Measurements from ENCODE around the gene CSTB. TPM values are rescaled to one million over a fixed set of nuclear protein-coding genes. Genes with fewer than 3 reads are reported as not detected.

The CSTB gene
- total and polyA plus RNA-seq, 2 donors (not counting 1 experiment from before 2014, with no cell fraction given) = 14.0 to 28.3 TPM

DNA sequence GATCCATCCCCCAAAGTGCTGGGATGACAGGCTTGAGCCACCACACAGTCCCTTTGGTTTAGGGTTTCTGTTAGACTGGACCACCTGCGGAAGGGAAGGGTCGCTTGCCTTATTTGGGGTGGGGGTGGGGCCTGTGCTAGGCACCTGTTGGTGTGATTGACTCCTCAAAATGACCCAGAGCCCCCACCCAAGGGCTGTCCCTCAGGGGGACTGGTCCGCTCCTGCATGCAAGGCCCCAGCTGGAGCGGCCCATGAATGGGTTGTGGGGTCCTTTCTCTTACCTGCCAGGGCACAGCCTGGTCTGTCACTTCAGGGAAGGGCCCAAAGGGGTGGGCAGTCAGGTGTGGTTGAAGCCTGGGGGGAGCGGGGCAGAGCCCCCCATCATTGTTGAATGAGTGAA, 1.8 kb upstream of the CSTB start:
- H3K79me2 ChIP-seq (ENCODE audit: control insufficient read depth, insufficient read depth, low read length) = peaks cover 3% of the 10 kb centered on the region

DNA sequence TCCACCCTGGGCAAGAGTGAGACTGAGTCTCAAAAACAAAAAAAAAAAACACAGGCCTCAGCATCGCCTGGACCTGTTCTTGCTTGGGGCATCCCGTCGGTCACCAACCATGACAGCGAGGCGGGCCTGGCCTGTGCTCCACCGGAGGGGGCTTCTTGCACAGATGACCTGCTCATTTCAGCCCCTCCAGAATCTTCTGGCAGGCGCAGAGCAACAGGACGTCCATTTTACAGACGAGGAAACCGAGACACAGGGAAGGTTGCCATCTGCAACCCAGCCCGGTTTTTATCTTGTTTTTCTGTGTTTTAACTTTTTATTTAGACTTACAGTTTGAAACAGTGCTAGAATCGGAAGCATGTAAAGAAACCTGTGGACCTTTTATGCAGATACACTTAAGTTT, 918 bp downstream of the CSTB start:
- peaks cover 3% of the 10 kb centered on the region for H3K79me2 ChIP-seq (ENCODE audit: control insufficient read depth, insufficient read depth, low read length)
- H2AFZ ChIP-seq (ENCODE audit: insufficient read depth, low read depth, low read length, poor library complexity, severe bottlenecking) = peak overlapping the region; percentile 90
- no peak for TF ChIP-seq EZH2 (IDR thresholded peaks at IDR 0.05; ENCODE audit: borderline replicate concordance, insufficient read depth, low read depth, low read length, poor library complexity, severe bottlenecking)
- TF ChIP-seq, protein P1, sequence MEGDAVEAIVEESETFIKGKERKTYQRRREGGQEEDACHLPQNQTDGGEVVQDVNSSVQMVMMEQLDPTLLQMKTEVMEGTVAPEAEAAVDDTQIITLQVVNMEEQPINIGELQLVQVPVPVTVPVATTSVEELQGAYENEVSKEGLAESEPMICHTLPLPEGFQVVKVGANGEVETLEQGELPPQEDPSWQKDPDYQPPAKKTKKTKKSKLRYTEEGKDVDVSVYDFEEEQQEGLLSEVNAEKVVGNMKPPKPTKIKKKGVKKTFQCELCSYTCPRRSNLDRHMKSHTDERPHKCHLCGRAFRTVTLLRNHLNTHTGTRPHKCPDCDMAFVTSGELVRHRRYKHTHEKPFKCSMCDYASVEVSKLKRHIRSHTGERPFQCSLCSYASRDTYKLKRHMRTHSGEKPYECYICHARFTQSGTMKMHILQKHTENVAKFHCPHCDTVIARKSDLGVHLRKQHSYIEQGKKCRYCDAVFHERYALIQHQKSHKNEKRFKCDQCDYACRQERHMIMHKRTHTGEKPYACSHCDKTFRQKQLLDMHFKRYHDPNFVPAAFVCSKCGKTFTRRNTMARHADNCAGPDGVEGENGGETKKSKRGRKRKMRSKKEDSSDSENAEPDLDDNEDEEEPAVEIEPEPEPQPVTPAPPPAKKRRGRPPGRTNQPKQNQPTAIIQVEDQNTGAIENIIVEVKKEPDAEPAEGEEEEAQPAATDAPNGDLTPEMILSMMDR (IDR thresholded peaks at IDR 0.05) = no peak
- intact Hi-C loops (cut with micrococcal nuclease) = loop anchor here (1.0 kb wide), 1 partner anchor 14 kb away; the partner anchor contains the start of gene RRP1
- H3K4me1 ChIP-seq (ENCODE audit: control insufficient read depth in 2 of 2, insufficient read depth in 2 of 2, low read length in 2 of 2) = peaks cover 10 to 14% of the 10 kb centered on the region in 2 donors
- ATAC-seq (ENCODE audit: low read depth) (no peak), DNase-seq (no peak)
- no peaks in the 10 kb centered on the region for H3K9me3 Mint-ChIP-seq (ENCODE audit: insufficient read depth)
- H3K4me3 ChIP-seq (ENCODE audit: control extremely low read depth in 1 of 5, extremely low read depth in 1 of 5, insufficient read depth in 1 of 5, low read depth in 2 of 5, low read length in 4 of 5) = peak overlapping the region; percentile 43 to 87 (median 59)
- ChIA-PET POLR2A (no interaction called here), CTCF (interaction anchor here (0.5 to 1.5 kb wide), 2 partner anchors 9 to 200 kb away, joined by 3 to 4 read pairs; no protein-coding TSS in a partner anchor)
- H4K20me1 ChIP-seq (ENCODE audit: control insufficient read depth, insufficient read depth, low read length, poor library complexity, severe bottlenecking) = peaks cover 12% of the 10 kb centered on the region
- H3K4me1 Mint-ChIP-seq = peaks cover 28% of the 10 kb centered on the region
- peaks cover 0 to 6% (median 0%) of the 10 kb centered on the region in 3 donors for H3K9me3 ChIP-seq (ENCODE audit: control extremely low read depth in 1 of 3, control insufficient read depth in 2 of 3, insufficient read depth in 1 of 3, low read length in 2 of 3)
- H3K36me3 ChIP-seq (replicated peaks in 1 of 2; ENCODE audit: control extremely low read depth in 1 of 2, control insufficient read depth in 1 of 2, extremely low read depth in 1 of 2, insufficient read depth in 2 of 2, low read length in 1 of 2) = peaks cover 0 to 12% of the 10 kb centered on the region in 2 experiments
- 100% methylated on average over 7 of the region's 12 CpGs for WGBS (ENCODE audit: insufficient coverage)
- peak overlapping the region; percentile 86 for H3K4me2 ChIP-seq (replicated peaks; ENCODE audit: low read depth, low read length, poor library complexity, severe bottlenecking)
- no peaks in the 10 kb centered on the region for H3K27me3 ChIP-seq (replicated peaks in 1 of 4; ENCODE audit: control extremely low read depth in 1 of 4, control insufficient read depth in 3 of 4, insufficient read depth in 4 of 4, low read length in 3 of 4)
- H3K27me3 Mint-ChIP-seq = no peaks in the 10 kb centered on the region
- H3K9ac ChIP-seq (ENCODE audit: low read length) = peak overlapping the region; percentile 72
- peak overlapping the region; percentile 83 for H3K27ac Mint-ChIP-seq
- no peak overlapping the region for H3K27ac ChIP-seq (ENCODE audit: low read length in 2 of 2)
- peak overlapping the region; percentile 92 for H3K4me3 Mint-ChIP-seq

More for the DNA sequence above, 1.8 kb upstream of the CSTB start:
- Histone ChIP-seq H3K4me2 (replicated peaks; ENCODE audit: low read depth, low read length, poor library complexity, severe bottlenecking) (no peak overlapping the region), H4K20me1 (ENCODE audit: control insufficient read depth, insufficient read depth, low read length, poor library complexity, severe bottlenecking) (peaks cover 12% of the 10 kb centered on the region), H3K36me3 (replicated peaks in 1 of 2; ENCODE audit: control extremely low read depth in 1 of 2, control insufficient read depth in 1 of 2, extremely low read depth in 1 of 2, insufficient read depth in 2 of 2, low read length in 1 of 2) (peaks cover 0 to 12% of the 10 kb centered on the region in 2 experiments), H3K4me3 (ENCODE audit: control extremely low read depth in 1 of 5, extremely low read depth in 1 of 5, insufficient read depth in 1 of 5, low read depth in 2 of 5, low read length in 4 of 5) (no peak overlapping the region), H3K9ac (ENCODE audit: low read length) (no peak overlapping the region), H2AFZ (ENCODE audit: insufficient read depth, low read depth, low read length, poor library complexity, severe bottlenecking) (no peak overlapping the region), H3K9me3 (ENCODE audit: control extremely low read depth in 1 of 3, control insufficient read depth in 2 of 3, insufficient read depth in 1 of 3, low read length in 2 of 3) (no peaks in the 10 kb centered on the region), H3K4me1 (ENCODE audit: control insufficient read depth in 2 of 2, insufficient read depth in 2 of 2, low read length in 2 of 2) (peaks cover 10 to 14% of the 10 kb centered on the region in 2 donors), H3K27ac (ENCODE audit: low read length in 2 of 2) (no peak overlapping the region), H3K27me3 (replicated peaks in 1 of 4; ENCODE audit: control extremely low read depth in 1 of 4, control insufficient read depth in 3 of 4, insufficient read depth in 4 of 4, low read length in 3 of 4) (no peaks in the 10 kb centered on the region)
- Mint-ChIP-seq H3K4me1 (peaks cover 21% of the 10 kb centered on the region), H3K4me3 (no peak overlapping the region), H3K27me3 (no peaks in the 10 kb centered on the region), H3K9me3 (ENCODE audit: insufficient read depth) (no peaks in the 10 kb centered on the region), H3K27ac (no peak overlapping the region)
- POLR2A ChIA-PET = no interaction called here
- CTCF ChIA-PET = no interaction called here
- DNase-seq (no peak), ATAC-seq (ENCODE audit: low read depth) (no peak)
- WGBS (ENCODE audit: insufficient coverage) = 95% methylated on average over 5 of the region's 5 CpGs
- no peak for TF ChIP-seq EZH2 (IDR thresholded peaks at IDR 0.05; ENCODE audit: borderline replicate concordance, insufficient read depth, low read depth, low read length, poor library complexity, severe bottlenecking)
- TF ChIP-seq, protein P1 (IDR thresholded peaks at IDR 0.05) = no peak
- intact Hi-C loops (cut with micrococcal nuclease) = no loop called here

Measured in B cell (primary cell).